ACC112 (cell line): ENCODE data around the gene THSD8.

Source experiments
- H2AFZ ChIP-seq: fragments of 200-600 bp; sonication (generic); one replicate; pipeline ENCODE4 v1.6.0; 2017; ENCODE audit warnings: antibody characterized with exemption, low read length; ENCODE audit not compliant: unreplicated experiment
- H3K27ac ChIP-seq: fragments of 200-600 bp; sonication (generic); 2 replicates; pipeline ENCODE4 v1.5.1; 2014; ENCODE audit warnings: low read depth, mild to moderate bottlenecking, antibody characterized with exemption, low read length, moderate library complexity
- H3K27me3 ChIP-seq: fragments of 200-600 bp; sonication (generic); 2 replicates; pipeline ENCODE4 v1.6.1; 2014; ENCODE audit warnings: mild to moderate bottlenecking, antibody characterized with exemption, low read length, moderate library complexity, mixed read lengths; ENCODE audit not compliant: insufficient read depth
- H3K36me3 ChIP-seq: fragments of 200-600 bp; sonication (generic); 2 replicates; pipeline ENCODE4 v1.6.1; 2016; ENCODE audit warnings: mild to moderate bottlenecking, antibody characterized with exemption, low read length, moderate library complexity, mixed read lengths; ENCODE audit not compliant: insufficient read depth
- H3K4me1 ChIP-seq: fragments of 200-600 bp; sonication (generic); one replicate; pipeline ENCODE4 v1.6.1; 2016; ENCODE audit warnings: low read length, mixed read lengths; ENCODE audit not compliant: insufficient read depth, unreplicated experiment, control insufficient read depth
- H3K4me3 ChIP-seq: fragments of 200-600 bp; sonication (generic); 2 replicates; pipeline ENCODE4 v1.5.1; 2014; ENCODE audit warnings: mild to moderate bottlenecking, low read depth, low read length
- H3K79me2 ChIP-seq: fragments of 200-600 bp; sonication (generic); one replicate; pipeline ENCODE4 v1.6.0; 2016; ENCODE audit warnings: low read length; ENCODE audit not compliant: control insufficient read depth, unreplicated experiment, insufficient read depth

The THSD8 gene

GRCh38 chr19:12801466-12802266 is at the start of gene THSD8, which contains the start of gene PRDX2:
TSS of gene THSD8 (plus strand) at chr19:12802069. CDS start at chr19:12802072, 3 bp downstream.
TSS of gene PRDX2 (minus strand) at chr19:12801800. CDS start at chr19:12801261, 539 bp downstream.
- H3K4me1 ChIP-seq, result peaks cover 5% of the 10 kb centered on the region

GRCh38 chr19:12754465-12755196 is 47.2 kb upstream of the THSD8 start:
- no peaks in the 10 kb centered on the region for H3K79me2 ChIP-seq
- no peaks in the 10 kb centered on the region for H3K36me3 ChIP-seq
- peaks cover 12% of the 10 kb centered on the region for H3K4me1 ChIP-seq
- no peaks in the 10 kb centered on the region for H3K27me3 ChIP-seq
- no peak overlapping the region for H2AFZ ChIP-seq
- H3K27ac ChIP-seq, result no peak overlapping the region
- no peak overlapping the region for H3K4me3 ChIP-seq

More at GRCh38 chr19:12801466-12802266, at the start of gene THSD8, which contains the start of gene PRDX2:
- Histone ChIP-seq H3K27ac (no peak within 1 kb of the TSS), H2AFZ (peak within 1 kb of the TSS; percentile 87), H3K79me2 (peaks cover 14% of the 10 kb centered on the region), H3K27me3 (no peaks in the 10 kb centered on the region), H3K36me3 (no peaks in the 10 kb centered on the region), H3K4me3 (peak within 1 kb of the TSS; percentile 98)

DNA sequence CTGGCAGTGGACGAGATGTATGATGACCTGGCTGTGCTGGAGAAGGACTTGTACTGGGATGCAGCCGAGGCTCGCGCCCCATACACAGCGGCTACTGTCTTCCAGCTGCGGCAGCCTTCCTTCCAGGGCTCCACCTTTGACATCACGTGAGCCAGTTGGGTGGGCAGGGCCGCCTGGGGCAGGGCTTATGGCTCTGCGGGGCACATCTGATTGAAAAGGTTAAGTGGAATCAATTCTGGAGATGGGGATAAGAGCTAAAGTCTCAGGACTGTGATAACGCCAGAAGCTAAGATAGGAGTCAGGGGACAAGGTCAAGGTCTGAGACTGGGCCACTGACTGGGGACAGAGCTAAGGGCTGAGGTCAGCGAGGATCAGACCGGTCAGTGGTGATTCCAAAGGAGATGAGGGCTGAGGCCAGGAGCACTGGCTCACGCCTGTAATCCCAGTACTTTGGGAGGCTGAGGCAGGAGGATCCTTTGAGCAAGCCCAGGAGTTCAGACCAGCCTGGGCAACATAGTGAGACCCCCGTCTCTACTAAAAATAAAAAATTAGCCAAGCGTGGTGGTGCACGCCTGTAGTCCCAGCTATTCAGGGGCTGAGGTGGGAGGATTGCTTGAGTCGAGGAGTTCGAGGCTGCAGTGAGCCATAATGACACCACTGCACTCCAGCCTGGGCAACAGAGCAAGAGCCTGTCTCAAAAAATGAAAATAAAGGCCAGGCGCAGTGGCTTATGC is 45.6 kb upstream of the THSD8 start:
- H3K4me3 ChIP-seq, result no peak overlapping the region
- H3K4me1 ChIP-seq, result no peaks in the 10 kb centered on the region
- no peak overlapping the region for H3K27ac ChIP-seq
- H2AFZ ChIP-seq, result no peak overlapping the region
- no peaks in the 10 kb centered on the region for H3K79me2 ChIP-seq
- no peaks in the 10 kb centered on the region for H3K36me3 ChIP-seq
- H3K27me3 ChIP-seq, result no peaks in the 10 kb centered on the region

DNA sequence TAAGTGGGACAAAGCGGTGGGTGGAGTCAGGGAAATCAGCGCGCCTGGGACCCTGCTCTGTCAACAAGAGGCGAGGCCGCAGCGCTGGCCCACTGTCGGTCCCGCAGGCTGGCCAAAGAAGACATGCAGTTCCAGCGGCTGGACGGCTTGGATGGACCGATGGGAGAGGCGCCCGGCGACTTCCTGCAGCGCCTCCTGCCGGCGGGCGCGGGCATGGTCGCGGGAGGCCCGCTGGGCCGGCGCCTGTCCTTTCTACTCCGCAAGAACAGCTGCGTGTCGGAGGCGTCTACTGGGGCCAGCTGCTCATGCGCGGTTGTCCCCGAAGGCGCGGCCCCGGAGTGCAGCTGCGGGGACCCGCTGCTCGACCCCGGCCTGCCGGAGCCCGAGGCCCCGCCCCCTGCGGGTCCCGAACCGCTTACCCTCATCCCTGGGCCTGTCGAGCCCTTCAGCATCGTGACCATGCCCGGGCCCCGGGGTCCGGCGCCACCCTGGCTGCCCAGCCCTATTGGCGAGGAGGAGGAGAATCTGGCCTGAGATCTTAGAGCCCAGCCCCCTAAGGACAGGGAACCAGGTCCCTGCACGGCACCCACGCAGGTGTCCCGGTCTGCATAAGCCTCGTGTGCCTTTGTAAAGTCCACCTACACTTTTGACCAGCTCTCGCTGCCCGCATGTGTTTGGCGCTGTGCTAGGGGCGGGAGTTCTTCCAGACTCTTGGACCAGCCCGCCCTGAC is 44.2 kb upstream of the THSD8 start:
- no peaks in the 10 kb centered on the region for H3K36me3 ChIP-seq
- H3K27me3 ChIP-seq, result no peaks in the 10 kb centered on the region
- H2AFZ ChIP-seq, result peak overlapping the region; percentile 85
- H3K4me1 ChIP-seq, result no peaks in the 10 kb centered on the region
- no peaks in the 10 kb centered on the region for H3K79me2 ChIP-seq
- peak overlapping the region; percentile 67 for H3K4me3 ChIP-seq
- no peak overlapping the region for H3K27ac ChIP-seq

- Histone ChIP-seq H3K36me3 (no peaks in the 10 kb centered on the region), H3K4me1 (no peaks in the 10 kb centered on the region), H3K4me3 (no peak overlapping the region), H3K27me3 (no peaks in the 10 kb centered on the region), H3K27ac (no peak overlapping the region), H2AFZ (no peak overlapping the region), H3K79me2 (no peaks in the 10 kb centered on the region)
Measured at GRCh38 chr19:12759686-12760085, 42.2 kb upstream of the THSD8 start.

- Histone ChIP-seq H3K27me3 (no peaks in the 10 kb centered on the region), H3K36me3 (no peaks in the 10 kb centered on the region)
Measured at GRCh38 chr19:12763100-12763499, 38.8 kb upstream of the THSD8 start.

GRCh38 chr19:12764698-12765097 is 37.2 kb upstream of the THSD8 start:
- H3K79me2 ChIP-seq, result no peaks in the 10 kb centered on the region
- no peaks in the 10 kb centered on the region for H3K36me3 ChIP-seq
- no peaks in the 10 kb centered on the region for H3K4me1 ChIP-seq
- H2AFZ ChIP-seq, result no peak overlapping the region
- H3K27ac ChIP-seq, result no peak overlapping the region
- no peaks in the 10 kb centered on the region for H3K27me3 ChIP-seq
- H3K4me3 ChIP-seq, result no peak overlapping the region

More at GRCh38 chr19:12763100-12763499, 38.8 kb upstream of the THSD8 start:
- H3K4me1 ChIP-seq, result no peaks in the 10 kb centered on the region
- H2AFZ ChIP-seq, result no peak overlapping the region
- H3K4me3 ChIP-seq, result no peak overlapping the region
- H3K27ac ChIP-seq, result no peak overlapping the region
- no peaks in the 10 kb centered on the region for H3K79me2 ChIP-seq

- H2AFZ ChIP-seq, result no peak overlapping the region
- no peaks in the 10 kb centered on the region for H3K4me1 ChIP-seq
- no peak overlapping the region for H3K27ac ChIP-seq
- H3K79me2 ChIP-seq, result no peaks in the 10 kb centered on the region
- H3K4me3 ChIP-seq, result peak overlapping the region; percentile 58
- no peaks in the 10 kb centered on the region for H3K36me3 ChIP-seq
- no peaks in the 10 kb centered on the region for H3K27me3 ChIP-seq
Measured at GRCh38 chr19:12766051-12766521, 35.8 kb upstream of the THSD8 start.

GRCh38 chr19:12767150-12767549 is 34.7 kb upstream of the THSD8 start:
- H2AFZ ChIP-seq, result no peak overlapping the region
- no peak overlapping the region for H3K27ac ChIP-seq
- no peaks in the 10 kb centered on the region for H3K4me1 ChIP-seq
- H3K36me3 ChIP-seq, result no peaks in the 10 kb centered on the region
- H3K4me3 ChIP-seq, result no peak overlapping the region
- no peaks in the 10 kb centered on the region for H3K79me2 ChIP-seq
- no peaks in the 10 kb centered on the region for H3K27me3 ChIP-seq

DNA sequence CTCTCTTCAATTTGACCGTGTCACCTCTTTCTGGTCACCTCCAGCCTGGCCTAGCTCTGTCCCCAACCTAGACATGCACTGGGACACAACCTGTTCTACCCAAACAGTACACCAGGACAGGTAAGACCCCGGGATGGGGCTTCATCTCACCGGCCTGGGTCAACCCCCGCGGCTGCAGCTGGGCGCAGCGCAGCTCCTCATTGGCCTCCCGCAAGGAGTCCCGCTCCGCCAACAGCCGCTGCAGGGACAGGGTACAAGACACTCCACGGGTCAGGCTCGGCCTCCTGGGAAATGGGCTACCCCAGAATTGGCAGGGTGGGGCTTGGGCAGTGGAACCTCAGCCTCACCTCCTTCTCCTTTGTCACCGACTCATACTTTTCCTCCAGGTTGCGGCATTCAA is 34.2 kb upstream of the THSD8 start:
- no peak overlapping the region for H3K27ac ChIP-seq
- no peaks in the 10 kb centered on the region for H3K27me3 ChIP-seq
- H3K36me3 ChIP-seq, result no peaks in the 10 kb centered on the region
- no peak overlapping the region for H3K4me3 ChIP-seq
- H3K4me1 ChIP-seq, result no peaks in the 10 kb centered on the region
- no peak overlapping the region for H2AFZ ChIP-seq
- H3K79me2 ChIP-seq, result no peaks in the 10 kb centered on the region
